GM12891 (cell line): Measurements from ENCODE around the gene INTS4.

ENCODE experiments used
- PAX5 ChIP-seq: IDR thresholded peaks from 2 replicates; pipeline ENCODE4 v1.6.1; 2011; ENCODE audit warnings: low read length, moderate library complexity, mild to moderate bottlenecking; ENCODE audit not compliant: insufficient read depth, severe bottlenecking
- POLR2A ChIP-seq: IDR thresholded peaks from 2 replicates; pipeline ENCODE4 v1.6.1; 2011; ENCODE audit warnings: low read depth, low read length, control low read depth
- POLR2AphosphoS5 ChIP-seq: IDR thresholded peaks from 2 replicates; pipeline ENCODE4 v1.6.1; 2011; ENCODE audit warnings: low read depth, low read length, control low read depth
- POU2F2 ChIP-seq: IDR thresholded peaks from 2 replicates; pipeline ENCODE4 v1.6.1; 2011; ENCODE audit warnings: low read depth, mild to moderate bottlenecking, control low read depth, low read length, moderate library complexity
- SPI1 ChIP-seq: IDR thresholded peaks from 2 replicates; pipeline ENCODE4 v1.6.1; 2011; ENCODE audit warnings: low read depth, low read length, control low read depth
- TAF1 ChIP-seq: IDR thresholded peaks from 2 replicates; pipeline ENCODE4 v1.6.1; 2011; ENCODE audit warnings: low read depth, low read length, control low read depth

GRCh38 chr11:78030429-78031325 lies 36.2 kb upstream of the INTS4 start:
- TF ChIP-seq POLR2AphosphoS5 (no peak), POLR2A (no peak), POU2F2 (no peak), SPI1 (no peak), PAX5 (no peak), TAF1 (no peak)
